Stimulated activated CD4-positive, alpha-beta T cell treated with anti-CD3 and anti-CD28 coated beads, Interleukin-1b, Interleukin-23, amount 100 ng/mL, for 4 hours (primary cell): ENCODE data around the gene CAMK1D.

Experiments used
- DNase-seq, 2 donors: peaks; one replicate each; pipeline ENCODE4 v3.0.0-alpha.2; 2020; ENCODE audit warnings: low read depth in 2 of 2

The CAMK1D gene

GRCh38 chr10:12628153-12628552 is 278.8 kb downstream of the CAMK1D start:
- DNase-seq: no peak

- DNase-seq: no peak
Observed at GRCh38 chr10:12628964-12629766, 279.8 kb downstream of the CAMK1D start.

- no peak for DNase-seq
Observed at GRCh38 chr10:12629767-12630165, 280.4 kb downstream of the CAMK1D start.

- DNase-seq: no peak
Observed at GRCh38 chr10:12631216-12631615, 281.9 kb downstream of the CAMK1D start.

GRCh38 chr10:12631787-12632562 is 282.6 kb downstream of the CAMK1D start:
- no peak for DNase-seq

GRCh38 chr10:12633776-12634620 is 284.7 kb downstream of the CAMK1D start:
- DNase-seq: no peak

- DNase-seq: no peak
Observed at GRCh38 chr10:12634621-12634931, 285.2 kb downstream of the CAMK1D start.

GRCh38 chr10:12635127-12635541 is 285.8 kb downstream of the CAMK1D start:
- DNase-seq: peak in 1 of 2 donors; percentile 17

GRCh38 chr10:12636571-12636970 is 287.2 kb downstream of the CAMK1D start:
- DNase-seq: no peak

- DNase-seq: no peak
Observed at GRCh38 chr10:12637649-12638048, 288.3 kb downstream of the CAMK1D start.

- no peak for DNase-seq
Observed at GRCh38 chr10:12638103-12638502, 288.8 kb downstream of the CAMK1D start.

GRCh38 chr10:12638781-12639180 is 289.4 kb downstream of the CAMK1D start:
- no peak for DNase-seq

- DNase-seq: no peak
Observed at GRCh38 chr10:12639996-12640944, 290.9 kb downstream of the CAMK1D start.

- DNase-seq: no peak
Observed at GRCh38 chr10:12642036-12642435, 292.7 kb downstream of the CAMK1D start.

- DNase-seq: no peak
Observed at GRCh38 chr10:12643279-12643678, 293.9 kb downstream of the CAMK1D start.

- no peak for DNase-seq
Observed at GRCh38 chr10:12644380-12645144, 295.2 kb downstream of the CAMK1D start.

GRCh38 chr10:12645449-12645848 is 296.1 kb downstream of the CAMK1D start:
- no peak for DNase-seq

- no peak for DNase-seq
Observed at GRCh38 chr10:12649012-12649584, 299.8 kb downstream of the CAMK1D start.

GRCh38 chr10:12650122-12650521 is 300.8 kb downstream of the CAMK1D start:
- no peak for DNase-seq
